HG03565 (cell line): ENCODE results near the gene NRXN3.

ENCODE experiments used
- ATAC-seq: cut with Tn5 transposase; IDR thresholded peaks from one replicate; pipeline ENCODE4 v1.9.1; 2021; ENCODE audit warnings: mild to moderate bottlenecking, moderate library complexity; ENCODE audit not compliant: unreplicated experiment

Gene NRXN3

GRCh38 chr14:79304279-79304678 lies 1134.1 kb downstream of the NRXN3 start:
- no peak for ATAC-seq

GRCh38 chr14:79306546-79306945 lies 1136.4 kb downstream of the NRXN3 start:
- no peak for ATAC-seq

- no peak for ATAC-seq
These were observed 1148.2 kb downstream of the NRXN3 start for GRCh38 chr14:79318371-79318770.

DNA sequence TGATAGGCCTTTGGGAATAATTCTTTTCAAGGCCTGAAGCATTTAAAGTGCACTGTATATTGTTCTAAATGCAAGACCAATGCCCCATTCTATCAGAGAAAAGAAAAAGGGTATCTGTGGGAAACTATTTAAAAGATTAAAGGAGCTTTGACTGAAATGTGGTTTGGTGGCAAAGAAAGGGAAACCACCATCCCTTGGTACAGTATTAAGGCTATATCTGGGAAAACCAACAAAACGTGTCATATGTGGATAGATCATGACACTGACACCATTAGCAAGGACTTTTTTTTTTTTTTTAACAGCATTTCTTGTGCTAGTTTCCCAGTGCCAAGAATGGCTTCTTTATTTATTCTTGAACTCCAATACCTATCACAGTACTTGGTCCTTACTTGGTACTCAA lies 1150.4 kb downstream of the NRXN3 start:
- no peak for ATAC-seq

DNA sequence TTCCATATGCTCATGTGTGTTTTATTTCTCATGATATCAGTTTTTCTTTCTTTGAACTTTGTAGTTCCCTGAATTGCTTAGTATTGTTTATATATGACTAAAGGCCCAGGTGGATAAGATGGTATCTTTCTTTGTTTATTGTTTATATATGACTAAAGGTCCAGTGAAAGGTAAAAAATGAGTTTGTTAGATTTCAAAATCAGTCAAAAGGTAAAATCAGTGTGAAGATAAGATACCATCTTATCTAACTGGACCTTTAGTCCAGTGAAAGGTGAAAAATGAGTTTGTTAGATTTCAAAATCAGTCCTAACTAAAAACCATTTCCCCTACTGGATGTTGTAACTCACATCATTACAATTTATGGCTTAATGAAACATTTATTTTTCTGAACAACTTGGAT lies 1150.9 kb downstream of the NRXN3 start:
- ATAC-seq, result no peak

- ATAC-seq, result no peak
These were observed 1154.9 kb downstream of the NRXN3 start for GRCh38 chr14:79325071-79325470.

GRCh38 chr14:79325557-79325956 lies 1155.4 kb downstream of the NRXN3 start:
- no peak for ATAC-seq

DNA sequence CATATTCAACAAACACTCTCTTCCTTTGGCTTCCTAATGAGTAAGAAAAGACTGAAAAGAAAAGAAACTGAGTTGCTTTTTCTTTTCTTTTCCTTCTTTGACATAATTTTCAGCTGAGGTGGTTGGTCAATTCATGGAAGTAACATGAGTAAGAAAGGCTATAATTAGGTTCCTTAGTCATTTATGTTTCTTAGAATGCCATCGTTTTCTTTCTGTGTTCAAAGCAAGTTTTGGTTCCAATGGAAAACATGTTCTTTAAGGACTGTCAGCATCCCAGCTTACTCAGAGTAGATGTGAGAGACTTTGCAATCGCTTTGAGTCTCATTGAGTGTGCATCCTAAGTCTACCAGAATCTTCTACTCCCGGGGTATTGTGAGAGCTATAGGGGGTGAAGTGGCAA lies 1158.7 kb downstream of the NRXN3 start:
- ATAC-seq, result no peak

GRCh38 chr14:79331830-79332229 lies 1161.7 kb downstream of the NRXN3 start:
- ATAC-seq, result no peak

DNA sequence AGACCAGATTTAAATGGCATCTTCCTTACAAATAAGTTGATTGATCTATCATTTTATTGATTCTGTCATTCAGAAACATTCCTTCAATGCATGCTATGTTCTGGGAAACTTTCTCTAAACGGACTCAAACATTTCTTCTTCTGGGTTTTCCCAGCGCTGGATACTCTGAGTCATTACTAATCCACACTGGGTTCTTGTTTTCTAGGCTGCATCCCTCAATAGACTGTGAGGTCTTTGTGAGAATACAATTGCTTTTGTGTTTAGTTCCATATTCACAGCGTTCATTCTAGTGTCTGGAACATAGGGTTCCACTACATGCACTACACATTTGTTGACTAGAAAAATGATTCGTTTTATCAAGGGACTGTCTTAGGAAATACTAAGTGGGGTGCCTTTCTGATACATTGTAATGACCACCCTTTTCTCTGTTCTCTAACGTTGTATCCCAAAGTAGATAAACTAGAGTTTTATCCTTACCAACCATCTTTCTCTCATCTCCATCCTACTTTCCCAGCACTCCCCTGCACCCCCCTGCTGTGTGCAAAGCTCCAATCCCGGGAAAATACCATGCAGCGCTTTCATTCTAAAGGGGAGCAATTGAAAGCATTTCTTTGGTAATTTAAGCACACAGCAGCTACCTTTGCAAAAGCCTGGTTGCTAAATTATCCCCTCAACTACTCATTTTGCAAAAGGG lies 1162.5 kb downstream of the NRXN3 start:
- no peak for ATAC-seq

DNA sequence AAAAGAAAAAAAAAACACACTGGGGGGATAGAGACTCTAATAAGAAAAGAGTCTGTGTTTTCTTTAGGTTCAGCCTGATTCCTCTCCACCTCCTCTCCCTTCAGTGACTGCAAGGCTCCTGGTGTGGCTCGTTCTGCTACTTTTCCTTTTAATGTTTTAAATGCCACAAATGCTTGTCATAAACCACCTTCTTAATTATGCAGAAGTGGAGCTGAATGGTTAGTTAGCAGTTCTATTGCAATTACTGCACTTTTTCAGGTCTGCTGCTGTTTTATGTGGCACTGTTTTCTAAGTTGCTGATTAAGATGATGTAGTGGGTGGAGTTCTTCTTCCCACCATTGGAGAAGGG lies 1163.0 kb downstream of the NRXN3 start:
- ATAC-seq, result no peak

- no peak for ATAC-seq
These were observed 1164.1 kb downstream of the NRXN3 start for GRCh38 chr14:79334272-79334671.

DNA sequence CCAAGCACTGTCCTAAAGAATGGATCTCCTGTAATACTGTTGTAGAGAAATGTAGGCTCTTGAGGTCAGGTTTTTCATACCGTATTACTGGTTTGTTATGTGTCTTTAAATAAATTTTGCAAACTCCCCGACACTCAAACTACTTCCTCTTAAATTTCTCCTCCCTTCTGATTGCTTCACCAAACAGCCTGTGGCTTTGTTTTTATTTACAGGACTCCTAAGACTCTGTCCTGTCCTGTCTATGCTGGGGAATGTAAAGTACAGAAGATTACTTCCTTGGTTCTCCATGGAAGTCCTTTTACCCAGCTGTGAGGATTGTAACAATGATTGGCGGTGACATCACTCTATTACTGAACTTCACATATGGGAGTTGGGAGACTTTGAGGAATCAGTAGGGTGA lies 1167.6 kb downstream of the NRXN3 start:
- no peak for ATAC-seq

- ATAC-seq, result no peak
These were observed 1172.8 kb downstream of the NRXN3 start for GRCh38 chr14:79342942-79343341.

DNA sequence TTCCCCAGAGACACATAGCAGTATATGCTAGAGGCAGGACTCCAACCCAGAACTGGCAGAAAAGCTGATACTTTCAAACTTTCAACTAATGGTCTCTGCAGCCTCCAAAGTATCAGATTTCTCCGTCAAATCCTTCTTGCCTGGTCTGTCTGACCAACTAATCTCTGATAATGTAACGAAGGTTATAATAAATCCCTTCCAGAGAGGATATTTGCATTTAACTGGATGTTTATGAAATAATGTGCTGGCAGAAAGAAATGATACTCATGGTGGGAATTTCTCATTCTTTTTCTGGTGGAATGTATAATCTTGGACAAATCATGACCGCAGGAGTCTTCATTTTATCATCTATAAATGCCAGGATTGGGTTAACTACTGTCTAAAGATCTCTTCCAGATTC lies 1180.8 kb downstream of the NRXN3 start:
- no peak for ATAC-seq

- no peak for ATAC-seq
These were observed 1182.0 kb downstream of the NRXN3 start for GRCh38 chr14:79352076-79352630.

DNA sequence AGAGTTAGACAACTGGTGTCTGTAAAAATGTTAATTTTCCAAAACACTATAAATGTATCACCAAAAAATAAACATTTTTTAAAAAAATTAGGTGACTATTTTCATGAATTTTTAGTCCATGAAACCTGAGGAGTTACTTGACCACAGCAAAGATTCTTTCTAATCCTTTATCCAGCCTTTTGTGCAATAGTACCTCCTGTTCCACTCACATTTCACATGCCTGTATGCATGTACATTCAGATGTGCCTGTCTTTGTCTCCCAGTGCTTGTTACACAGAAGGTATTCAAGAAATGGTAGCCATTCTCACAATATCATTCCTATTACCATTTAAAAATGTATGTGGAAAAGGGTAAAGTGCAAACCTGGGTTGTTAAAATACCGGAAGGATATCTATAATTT lies 1184.2 kb downstream of the NRXN3 start:
- no peak for ATAC-seq

DNA sequence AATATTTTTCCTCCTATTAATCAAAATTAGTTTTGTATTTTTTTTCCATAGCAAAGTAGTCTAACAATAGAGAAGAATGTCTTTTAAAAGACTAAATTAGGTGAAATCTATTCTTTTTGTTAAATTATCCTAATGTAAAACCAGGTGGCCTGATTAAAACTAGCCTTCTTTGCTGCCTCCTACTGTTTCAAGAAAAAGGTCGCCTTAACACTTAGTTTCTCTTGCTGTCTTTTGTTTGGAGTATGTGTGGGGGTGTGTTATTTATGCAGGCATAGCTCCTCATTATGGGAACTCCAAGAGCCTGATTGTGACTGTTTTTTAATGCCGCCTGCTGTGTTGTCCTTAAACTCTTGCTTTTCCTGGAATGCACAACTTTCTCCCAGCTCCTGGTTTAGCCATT lies 1185.9 kb downstream of the NRXN3 start:
- no peak for ATAC-seq

DNA sequence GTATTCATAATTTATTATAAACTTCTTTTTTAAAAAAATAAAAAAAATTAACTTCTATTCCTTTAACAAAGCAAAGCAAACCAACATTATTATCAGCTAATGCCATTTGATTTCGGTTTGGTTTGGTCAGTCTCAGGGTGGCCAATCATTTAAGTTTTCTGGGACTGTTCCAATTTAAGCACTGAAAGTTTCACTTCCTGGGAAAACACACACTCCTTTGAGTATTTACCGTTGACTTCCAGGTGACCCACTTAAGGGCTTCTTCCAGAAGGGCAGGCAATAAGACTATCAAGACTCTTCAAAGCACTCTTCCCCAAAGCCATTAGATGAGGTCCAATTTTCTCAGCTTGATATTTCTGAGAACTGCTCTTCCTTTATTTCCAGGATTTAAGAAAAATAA lies 1187.1 kb downstream of the NRXN3 start:
- no peak for ATAC-seq

DNA sequence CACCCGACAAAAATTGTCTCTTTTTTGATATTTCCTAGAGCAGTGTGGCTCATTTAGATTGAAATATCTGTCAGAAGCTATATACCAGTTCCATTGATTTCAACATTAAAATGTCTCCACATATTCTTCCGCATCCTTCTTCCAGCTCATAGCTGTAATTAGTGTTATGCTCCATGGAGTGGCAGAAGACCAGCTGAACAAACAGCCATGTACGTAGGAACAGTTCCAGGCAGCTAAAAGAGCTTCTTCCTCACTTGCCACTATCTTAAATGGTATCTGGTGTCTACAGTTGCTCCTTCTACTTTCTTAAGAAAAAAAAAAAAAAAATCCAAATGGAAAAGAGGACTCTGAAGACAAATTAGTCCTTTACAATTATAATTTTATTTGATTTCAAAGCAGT lies 1193.1 kb downstream of the NRXN3 start:
- no peak for ATAC-seq

DNA sequence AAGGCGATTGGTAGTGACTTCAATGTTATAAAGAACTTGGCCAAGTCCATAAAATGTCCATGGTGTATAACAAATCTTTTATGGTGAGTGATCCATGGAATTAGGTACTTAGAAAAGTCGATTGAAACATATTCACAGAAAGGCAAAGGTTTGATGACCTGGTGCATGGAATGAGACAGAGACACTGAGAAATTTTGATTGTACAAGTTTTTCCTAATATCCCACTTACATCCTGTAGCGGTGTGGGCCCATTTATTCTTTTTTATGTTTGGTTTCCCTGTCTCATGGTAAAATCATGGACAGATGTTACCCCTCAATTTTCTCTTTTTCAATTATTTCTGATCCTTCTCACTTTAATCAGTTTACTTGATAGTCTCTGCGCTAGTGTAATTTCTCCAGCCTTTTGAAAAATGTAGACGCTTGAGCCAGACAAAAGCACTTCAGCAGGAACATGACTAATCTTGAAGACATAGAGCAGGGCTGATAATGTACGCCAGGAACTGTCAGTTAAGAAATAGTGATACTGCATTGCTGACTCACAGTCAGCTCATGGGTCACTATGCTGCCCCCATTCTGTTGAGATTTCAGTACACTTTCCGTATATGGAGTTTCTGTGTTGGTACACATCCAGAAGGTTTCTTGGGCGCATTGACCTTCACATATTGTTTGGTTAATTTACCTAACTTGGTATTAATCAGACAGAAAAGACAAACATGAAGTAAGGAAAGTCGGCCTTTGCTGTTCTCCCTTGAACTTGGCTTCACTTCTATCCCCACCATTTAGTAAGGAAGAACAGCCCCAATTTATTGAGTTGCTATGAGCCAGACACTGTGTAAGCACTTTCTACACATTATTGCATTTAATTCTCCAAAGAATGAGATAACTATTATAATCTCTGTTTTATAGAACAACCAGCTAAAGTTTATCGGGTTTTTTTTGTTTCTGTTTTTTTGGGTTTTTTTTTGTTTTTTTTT lies 1199.5 kb downstream of the NRXN3 start:
- no peak for ATAC-seq

- ATAC-seq, result no peak
These were observed 1200.8 kb downstream of the NRXN3 start for GRCh38 chr14:79370969-79371368.
